Liver (tissue), 9 donors: ENCODE results near the gene CFAP251. TPM values are rescaled to one million over a fixed set of nuclear protein-coding genes. Genes with fewer than 3 reads are reported as not detected.
"Not testable (repeated sequence)": the region's sequence is repeated elsewhere in the genome, so short reads cannot be mapped to it uniquely, and the experiment has no call there.

Experiments used
- DNase-seq: peaks from one replicate; pipeline ENCODE4 v3.0.0-alpha.2; 2017; ENCODE audit warnings: low spot score
- H3K27ac ChIP-seq, 2 donors: one replicate each; pipeline ENCODE4 v1.7.0; 2013; ENCODE audit warnings: inconsistent platforms in 2 of 2, low read length in 2 of 2, control low read depth in 1 of 2, low read depth in 1 of 2, mild to moderate bottlenecking in 1 of 2
- H3K27me3 ChIP-seq, 4 donors: one replicate each; pipeline versions ENCODE4 v1.6.1 to v1.7.0; 2013; ENCODE audit warnings: low read length in 3 of 4, inconsistent platforms in 1 of 4, mild to moderate bottlenecking in 1 of 4, moderate library complexity in 1 of 4; ENCODE audit not compliant: control insufficient read depth in 4 of 4, insufficient read depth in 4 of 4
- H3K36me3 ChIP-seq, 4 donors: one replicate each; pipeline versions ENCODE4 v1.6.1 to v1.7.0; 2013; ENCODE audit warnings: low read length in 3 of 4, mild to moderate bottlenecking in 3 of 4, low read depth in 1 of 4, moderate library complexity in 1 of 4; ENCODE audit not compliant: control insufficient read depth in 4 of 4, insufficient read depth in 3 of 4
- H3K4me1 ChIP-seq, 4 donors: one replicate each; pipeline versions ENCODE4 v1.6.1 to v1.7.0; 2013; ENCODE audit warnings: low read length in 3 of 4, mild to moderate bottlenecking in 3 of 4, moderate library complexity in 1 of 4; ENCODE audit not compliant: control insufficient read depth in 4 of 4, insufficient read depth in 4 of 4
- H3K4me3 ChIP-seq, 3 donors: one replicate each; pipeline versions ENCODE4 v1.6.1 to v1.7.0; 2013; ENCODE audit warnings: low read length in 3 of 3, control low read depth in 1 of 3, low read depth in 1 of 3, mild to moderate bottlenecking in 1 of 3
- H3K9ac ChIP-seq, 2 donors: one replicate each; pipeline ENCODE4 v1.7.0; 2013; ENCODE audit warnings: low read length in 2 of 2, mild to moderate bottlenecking in 2 of 2, moderate library complexity in 2 of 2, control low read depth in 1 of 2, low read depth in 1 of 2
- H3K9me3 ChIP-seq, 4 donors: one replicate each; pipeline versions ENCODE4 v1.6.1 to v1.7.0; 2013; ENCODE audit warnings: low read length in 3 of 4; ENCODE audit not compliant: control insufficient read depth in 4 of 4
- FOXA1 ChIP-seq: IDR thresholded peaks from 2 replicates; pipeline ENCODE4 v1.6.1; 2016; ENCODE audit warnings: antibody characterized with exemption
- FOXA2 ChIP-seq: IDR thresholded peaks from 2 replicates; pipeline ENCODE4 v1.6.1; 2016; ENCODE audit warnings: antibody characterized with exemption
- GABPA ChIP-seq, 2 donors: IDR thresholded peaks in 1 of 2; conservative IDR thresholded peaks in 1 of 2; 2 replicates each; pipeline ENCODE4 v1.6.1; 2016; ENCODE audit warnings: antibody characterized with exemption in 2 of 2, mild to moderate bottlenecking in 1 of 2, moderate library complexity in 1 of 2
- HNF4A ChIP-seq, 2 donors: conservative IDR thresholded peaks; 2 replicates each; pipeline ENCODE4 v1.6.1; 2016; ENCODE audit warnings: antibody characterized with exemption in 2 of 2, mild to moderate bottlenecking in 2 of 2
- JUND ChIP-seq, 2 donors: IDR thresholded peaks; 2 replicates each; pipeline ENCODE4 v1.6.1; 2016; ENCODE audit warnings: antibody characterized with exemption in 2 of 2
- MAX ChIP-seq: IDR thresholded peaks from 2 replicates; pipeline ENCODE4 v1.6.1; 2016; ENCODE audit warnings: antibody characterized with exemption
- NR2F2 ChIP-seq: IDR thresholded peaks from 2 replicates; pipeline ENCODE4 v1.6.1; 2016; ENCODE audit warnings: antibody characterized with exemption
- RAD21 ChIP-seq, 2 donors: IDR thresholded peaks; 2 replicates each; pipeline ENCODE4 v1.6.1; 2016; ENCODE audit warnings: antibody characterized with exemption in 2 of 2, mild to moderate bottlenecking in 2 of 2
- REST ChIP-seq: IDR thresholded peaks from 2 replicates; pipeline ENCODE4 v1.6.1; 2016; ENCODE audit warnings: antibody characterized with exemption, mild to moderate bottlenecking
- RXRA ChIP-seq, 2 donors: IDR thresholded peaks; 2 replicates each; pipeline ENCODE4 v1.6.1; 2017 to 2018; ENCODE audit warnings: antibody characterized with exemption in 2 of 2, mild to moderate bottlenecking in 1 of 2
- SP1 ChIP-seq: IDR thresholded peaks from 2 replicates; pipeline ENCODE4 v1.6.1; 2018; ENCODE audit warnings: antibody characterized with exemption, mild to moderate bottlenecking
- TAF1 ChIP-seq: conservative IDR thresholded peaks from 2 replicates; pipeline ENCODE4 v1.6.1; 2016; ENCODE audit warnings: antibody characterized with exemption, mild to moderate bottlenecking
- YY1 ChIP-seq: IDR thresholded peaks from 2 replicates; pipeline ENCODE4 v1.6.1; 2016; ENCODE audit warnings: antibody characterized with exemption, mild to moderate bottlenecking
- WGBS: extraction: QIAGEN DNeasy Blood & Tissue Kit; methylation state at CpG from one replicate; pipeline ENCODE4 v1.1.7; 2013; 5-methylcytosine and 5-hydroxymethylcytosine counted together
- polyA plus RNA-seq, 2 donors: library from polyadenylated mRNA; stranded (reverse) in 1 of 2; unstranded in 1 of 2; fragments of 200-250 nt in 1 of 2; fragments of >200 nt in 1 of 2; fragmentation: Nextera tagmentation in 1 of 2; extraction: Ambion mirVana in 1 of 2; gene quantifications; one replicate each; pipeline versions ENCODE4 v1.2.1 to v1.2.3, GENCODE V29; 2013 to 2015
- total RNA-seq, 2 donors: library from RNA; depleted of rRNA; stranded (reverse); fragments of >200 nt; gene quantifications; one replicate each; pipeline ENCODE4 v1.2.3, GENCODE V29; 2014
- TF ChIP-seq, protein P1 (sequence below): IDR thresholded peaks from 2 replicates; pipeline ENCODE4 v1.6.1; 2016; ENCODE audit warnings: antibody characterized with exemption
- TF ChIP-seq, protein P2 (sequence below): IDR thresholded peaks from 2 replicates; pipeline ENCODE4 v1.6.1; 2016; ENCODE audit warnings: antibody characterized with exemption
- donor health status: healthy.
- donor health status: healthy.
- donor health status: healthy.
- donor health status: healthy.
- donor health status: healthy.

Gene CFAP251
- total and polyA plus RNA-seq, 4 donors, result 1.6 to 4.0 (median 2.0) TPM

DNA sequence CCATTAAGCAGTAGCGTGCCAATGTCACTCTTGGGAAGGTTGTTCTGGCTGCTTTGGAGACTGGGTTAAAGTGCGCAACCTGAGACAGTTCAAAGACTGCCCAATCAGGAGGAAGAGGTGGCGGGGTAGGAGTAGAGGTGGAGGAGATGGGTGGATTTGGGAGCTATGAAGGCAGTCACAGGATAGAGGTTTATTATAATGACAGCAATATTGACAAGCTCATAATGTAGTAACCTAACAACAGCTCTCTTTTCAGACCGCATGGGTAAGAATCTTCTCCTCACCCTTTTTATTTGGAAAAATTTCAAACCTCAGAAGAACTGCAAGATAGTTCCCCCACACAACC is 35.1 kb upstream of the CFAP251 start:
- peak in 1 of 2 donors; percentile 67 for TF ChIP-seq RXRA (IDR thresholded peaks at IDR 0.05)
- peak; percentile 36 for TF ChIP-seq SP1
- no peak for TF ChIP-seq JUND (IDR thresholded peaks at IDR 0.05)
- TF ChIP-seq, protein P1, sequence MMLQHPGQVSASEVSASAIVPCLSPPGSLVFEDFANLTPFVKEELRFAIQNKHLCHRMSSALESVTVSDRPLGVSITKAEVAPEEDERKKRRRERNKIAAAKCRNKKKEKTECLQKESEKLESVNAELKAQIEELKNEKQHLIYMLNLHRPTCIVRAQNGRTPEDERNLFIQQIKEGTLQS, result no peak
- no peak for TF ChIP-seq RAD21 (IDR thresholded peaks at IDR 0.05)
- peak; percentile 14 to 53 for TF ChIP-seq HNF4A (conservative IDR thresholded peaks at IDR 0.05)
- no peak for TF ChIP-seq FOXA2
- H3K27ac ChIP-seq, result peak overlapping the region in 1 of 2 donors; percentile 13
- H3K4me1 ChIP-seq, result peaks cover 0 to 10% (median 5%) of the 10 kb centered on the region in 4 donors
- no peaks in the 10 kb centered on the region for H3K36me3 ChIP-seq
- no peak overlapping the region for H3K4me3 ChIP-seq
- no peak for DNase-seq
- no peaks in the 10 kb centered on the region for H3K9me3 ChIP-seq
- 41% methylated on average over 4 of the region's 4 CpGs for WGBS
- H3K9ac ChIP-seq, result no peak overlapping the region
- H3K27me3 ChIP-seq, result no peaks in the 10 kb centered on the region

- H3K27me3 ChIP-seq, H3K9ac ChIP-seq, H3K36me3 ChIP-seq, DNase-seq, H3K27ac ChIP-seq, H3K4me3 ChIP-seq, H3K9me3 ChIP-seq: not testable (repeated sequence)
- peaks cover 0 to 26% (median 17%) of the 10 kb centered on the region in 4 donors for H3K4me1 ChIP-seq
- 94% methylated on average over 11 of the region's 11 CpGs for WGBS
Measured at GRCh38 chr12:121885129-121885528, 33.3 kb upstream of the CFAP251 start.

DNA sequence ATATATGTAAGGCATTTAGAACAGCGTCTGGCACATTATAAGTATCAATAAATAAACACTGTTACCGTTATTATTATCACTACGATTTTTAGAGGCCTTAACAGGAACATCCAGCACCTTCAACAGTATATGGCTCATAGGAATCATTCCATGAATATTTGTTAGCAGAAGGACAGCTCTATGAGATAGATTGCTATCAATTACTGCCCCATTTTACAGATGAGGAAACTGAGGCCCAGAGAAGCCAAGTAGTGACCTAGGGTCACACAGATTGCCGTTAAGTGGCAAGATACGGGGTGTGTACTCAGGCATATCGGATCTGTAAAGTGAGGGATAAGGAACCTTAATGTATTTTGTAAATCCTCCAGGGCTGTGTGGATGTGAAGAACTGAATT is 30.3 kb upstream of the CFAP251 start:
- Histone ChIP-seq H3K9me3 (no peaks in the 10 kb centered on the region), H3K36me3 (no peaks in the 10 kb centered on the region), H3K27ac (peak overlapping the region; percentile 94 to 95), H3K9ac (peak overlapping the region; percentile 13 to 53), H3K4me3 (peak overlapping the region; percentile 58 to 96 (median 61)), H3K4me1 (peaks cover 0 to 27% (median 18%) of the 10 kb centered on the region in 4 donors), H3K27me3 (no peaks in the 10 kb centered on the region)
- no peak for TF ChIP-seq NR2F2
- TF ChIP-seq RXRA (IDR thresholded peaks at IDR 0.05), result no peak
- TF ChIP-seq FOXA1, result no peak
- TF ChIP-seq MAX, result no peak
- TF ChIP-seq FOXA2, result no peak
- no peak for TF ChIP-seq JUND (IDR thresholded peaks at IDR 0.05)
- no peak for TF ChIP-seq TAF1
- no peak for TF ChIP-seq REST
- TF ChIP-seq, protein P2, sequence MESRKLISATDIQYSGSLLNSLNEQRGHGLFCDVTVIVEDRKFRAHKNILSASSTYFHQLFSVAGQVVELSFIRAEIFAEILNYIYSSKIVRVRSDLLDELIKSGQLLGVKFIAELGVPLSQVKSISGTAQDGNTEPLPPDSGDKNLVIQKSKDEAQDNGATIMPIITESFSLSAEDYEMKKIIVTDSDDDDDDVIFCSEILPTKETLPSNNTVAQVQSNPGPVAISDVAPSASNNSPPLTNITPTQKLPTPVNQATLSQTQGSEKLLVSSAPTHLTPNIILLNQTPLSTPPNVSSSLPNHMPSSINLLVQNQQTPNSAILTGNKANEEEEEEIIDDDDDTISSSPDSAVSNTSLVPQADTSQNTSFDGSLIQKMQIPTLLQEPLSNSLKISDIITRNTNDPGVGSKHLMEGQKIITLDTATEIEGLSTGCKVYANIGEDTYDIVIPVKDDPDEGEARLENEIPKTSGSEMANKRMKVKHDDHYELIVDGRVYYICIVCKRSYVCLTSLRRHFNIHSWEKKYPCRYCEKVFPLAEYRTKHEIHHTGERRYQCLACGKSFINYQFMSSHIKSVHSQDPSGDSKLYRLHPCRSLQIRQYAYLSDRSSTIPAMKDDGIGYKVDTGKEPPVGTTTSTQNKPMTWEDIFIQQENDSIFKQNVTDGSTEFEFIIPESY, result no peak
- no peak for TF ChIP-seq HNF4A (conservative IDR thresholded peaks at IDR 0.05)
- TF ChIP-seq YY1, result no peak
- TF ChIP-seq GABPA (IDR thresholded peaks at IDR 0.05 in 1 of 2, conservative IDR thresholded peaks at IDR 0.05 in 1 of 2), result no peak
- DNase-seq, result no peak
- WGBS, result 48% methylated on average over 6 of the region's 6 CpGs
